HUES64 (cell line): ENCODE measurements around the gene TXNRD1.

Experiments used
- H3K27ac ChIP-seq: 2 replicates; pipeline ENCODE4 v1.7.0; 2013; ENCODE audit warnings: low read depth, low read length, inconsistent platforms
- H3K27me3 ChIP-seq: 2 replicates; pipeline ENCODE4 v1.6.1; 2013; ENCODE audit warnings: mild to moderate bottlenecking, low read length; ENCODE audit not compliant: insufficient read depth
- H3K36me3 ChIP-seq: 2 replicates; pipeline ENCODE4 v1.6.1; 2013; ENCODE audit warnings: mild to moderate bottlenecking, low read length; ENCODE audit not compliant: insufficient read depth
- H3K4me1 ChIP-seq: 2 replicates; pipeline ENCODE4 v1.6.1; 2013; ENCODE audit warnings: mild to moderate bottlenecking, low read length, moderate library complexity; ENCODE audit not compliant: insufficient read depth
- H3K4me3 ChIP-seq: 2 replicates; pipeline ENCODE4 v1.5.1; 2013; ENCODE audit warnings: mild to moderate bottlenecking, low read length, moderate library complexity
- H3K9ac ChIP-seq: 2 replicates; pipeline ENCODE4 v1.6.1; 2013; ENCODE audit warnings: mild to moderate bottlenecking, low read depth, low read length
- H3K9me3 ChIP-seq: 2 replicates; pipeline ENCODE4 v1.6.1; 2013; ENCODE audit warnings: low read depth, low read length; ENCODE audit not compliant: insufficient read depth
- WGBS: fragments of 150-250, 120-280 bp; methylation state at CpG from one replicate; pipeline ENCODE4 v1.1.7; 2013; ENCODE audit warnings: missing lambda C conversion rate; 5-methylcytosine and 5-hydroxymethylcytosine counted together

TXNRD1 gene

GRCh38 chr12:104336115-104336514 is 120.5 kb downstream of the TXNRD1 start:
- H3K9me3 ChIP-seq: no peaks in the 10 kb centered on the region
- no peaks in the 10 kb centered on the region for H3K4me1 ChIP-seq
- no peak overlapping the region for H3K27ac ChIP-seq
- no peaks in the 10 kb centered on the region for H3K27me3 ChIP-seq
- H3K4me3 ChIP-seq: no peak overlapping the region
- WGBS: 98% methylated on average over 2 of the region's 2 CpGs
- no peak overlapping the region for H3K9ac ChIP-seq
- peaks cover 93% of the 10 kb centered on the region for H3K36me3 ChIP-seq

GRCh38 chr12:104337030-104337558 is 121.5 kb downstream of the TXNRD1 start:
- Histone ChIP-seq H3K27ac (no peak overlapping the region), H3K4me3 (no peak overlapping the region), H3K27me3 (no peaks in the 10 kb centered on the region), H3K36me3 (peaks cover 93% of the 10 kb centered on the region), H3K4me1 (no peaks in the 10 kb centered on the region), H3K9ac (no peak overlapping the region), H3K9me3 (no peaks in the 10 kb centered on the region)
- 96% methylated on average over 7 of the region's 7 CpGs for WGBS

GRCh38 chr12:104339663-104340062 is 124.1 kb downstream of the TXNRD1 start:
- H3K27ac ChIP-seq: no peak overlapping the region
- H3K9ac ChIP-seq: no peak overlapping the region
- H3K4me3 ChIP-seq: no peak overlapping the region
- peaks cover 89% of the 10 kb centered on the region for H3K36me3 ChIP-seq
- WGBS: 93% methylated on average over 3 of the region's 3 CpGs
- H3K4me1 ChIP-seq: no peaks in the 10 kb centered on the region; the same call in 1 of the 2 replicates
- H3K27me3 ChIP-seq: no peaks in the 10 kb centered on the region
- H3K9me3 ChIP-seq: no peaks in the 10 kb centered on the region

GRCh38 chr12:104340177-104340576 is 124.6 kb downstream of the TXNRD1 start:
- Histone ChIP-seq H3K27ac (no peak overlapping the region), H3K36me3 (peaks cover 89% of the 10 kb centered on the region), H3K27me3 (no peaks in the 10 kb centered on the region), H3K9ac (no peak overlapping the region), H3K4me1 (no peaks in the 10 kb centered on the region; the same call in 1 of the 2 replicates), H3K9me3 (no peaks in the 10 kb centered on the region), H3K4me3 (no peak overlapping the region)
- no CpG with 5 or more reads among the region's 1 CpG for WGBS

GRCh38 chr12:104340925-104341611 is 125.5 kb downstream of the TXNRD1 start:
- WGBS: 92% methylated on average over 6 of the region's 6 CpGs
- Histone ChIP-seq H3K4me3 (no peak overlapping the region), H3K36me3 (peaks cover 85% of the 10 kb centered on the region), H3K9ac (no peak overlapping the region), H3K27me3 (no peaks in the 10 kb centered on the region), H3K27ac (no peak overlapping the region), H3K9me3 (no peaks in the 10 kb centered on the region), H3K4me1 (no peaks in the 10 kb centered on the region; the same call in 1 of the 2 replicates)

GRCh38 chr12:104342147-104342546 is 126.6 kb downstream of the TXNRD1 start:
- 97% methylated on average over 2 of the region's 2 CpGs for WGBS
- Histone ChIP-seq H3K4me3 (no peak overlapping the region), H3K36me3 (peaks cover 82% of the 10 kb centered on the region)

GRCh38 chr12:104342635-104343249 is 127.2 kb downstream of the TXNRD1 start:
- Histone ChIP-seq H3K9me3 (no peaks in the 10 kb centered on the region), H3K4me1 (no peaks in the 10 kb centered on the region; the same call in 1 of the 2 replicates), H3K36me3 (peaks cover 82% of the 10 kb centered on the region), H3K27me3 (no peaks in the 10 kb centered on the region), H3K27ac (no peak overlapping the region), H3K9ac (no peak overlapping the region), H3K4me3 (no peak overlapping the region)
- WGBS: 96% methylated on average over 12 of the region's 12 CpGs

More at GRCh38 chr12:104342147-104342546, 126.6 kb downstream of the TXNRD1 start:
- Histone ChIP-seq H3K27me3 (no peaks in the 10 kb centered on the region), H3K9ac (no peak overlapping the region), H3K27ac (no peak overlapping the region), H3K9me3 (no peaks in the 10 kb centered on the region), H3K4me1 (no peaks in the 10 kb centered on the region; the same call in 1 of the 2 replicates)

- no peak overlapping the region for H3K27ac ChIP-seq
- H3K36me3 ChIP-seq: peaks cover 87% of the 10 kb centered on the region
- H3K9ac ChIP-seq: no peak overlapping the region
- H3K4me3 ChIP-seq: no peak overlapping the region
- 96% methylated on average over 2 of the region's 2 CpGs for WGBS
- H3K4me1 ChIP-seq: no peaks in the 10 kb centered on the region; the same call in 1 of the 2 replicates
- H3K9me3 ChIP-seq: no peaks in the 10 kb centered on the region
- H3K27me3 ChIP-seq: no peaks in the 10 kb centered on the region
These were observed 129.1 kb downstream of the TXNRD1 start for GRCh38 chr12:104344682-104345081.

GRCh38 chr12:104345234-104346066 is 129.9 kb downstream of the TXNRD1 start:
- Histone ChIP-seq H3K36me3 (peaks cover 87% of the 10 kb centered on the region), H3K4me3 (no peak overlapping the region), H3K9ac (no peak overlapping the region), H3K27me3 (no peaks in the 10 kb centered on the region), H3K9me3 (no peaks in the 10 kb centered on the region), H3K4me1 (peaks cover 5% of the 10 kb centered on the region), H3K27ac (no peak overlapping the region)
- WGBS: 92% methylated on average over 7 of the region's 7 CpGs

- no peak overlapping the region for H3K9ac ChIP-seq
- peaks cover 76% of the 10 kb centered on the region for H3K36me3 ChIP-seq
- no peak overlapping the region for H3K27ac ChIP-seq
- peaks cover 19% of the 10 kb centered on the region for H3K4me1 ChIP-seq
- H3K27me3 ChIP-seq: no peaks in the 10 kb centered on the region
- WGBS: 98% methylated on average over 3 of the region's 5 CpGs
- H3K9me3 ChIP-seq: no peaks in the 10 kb centered on the region
- H3K4me3 ChIP-seq: no peak overlapping the region
These were observed 131.9 kb downstream of the TXNRD1 start for GRCh38 chr12:104347374-104348075.
